Nasal cavity respiratory epithelium epithelial cell of viscerocranial mucosa (primary cell): ENCODE results near the gene NUS1. TPM values are rescaled to one million over a fixed set of nuclear protein-coding genes. Genes with fewer than 3 reads are reported as not detected.

Experiments used
- total RNA-seq: library from RNA; depleted of rRNA; stranded (reverse); fragments of >200 nt; gene quantifications from 2 replicates; pipeline ENCODE4 v1.2.3, GENCODE V29; 2014

NUS1 gene
- 36.5 and 39.0 TPM in 2 replicates for total RNA-seq

DNA sequence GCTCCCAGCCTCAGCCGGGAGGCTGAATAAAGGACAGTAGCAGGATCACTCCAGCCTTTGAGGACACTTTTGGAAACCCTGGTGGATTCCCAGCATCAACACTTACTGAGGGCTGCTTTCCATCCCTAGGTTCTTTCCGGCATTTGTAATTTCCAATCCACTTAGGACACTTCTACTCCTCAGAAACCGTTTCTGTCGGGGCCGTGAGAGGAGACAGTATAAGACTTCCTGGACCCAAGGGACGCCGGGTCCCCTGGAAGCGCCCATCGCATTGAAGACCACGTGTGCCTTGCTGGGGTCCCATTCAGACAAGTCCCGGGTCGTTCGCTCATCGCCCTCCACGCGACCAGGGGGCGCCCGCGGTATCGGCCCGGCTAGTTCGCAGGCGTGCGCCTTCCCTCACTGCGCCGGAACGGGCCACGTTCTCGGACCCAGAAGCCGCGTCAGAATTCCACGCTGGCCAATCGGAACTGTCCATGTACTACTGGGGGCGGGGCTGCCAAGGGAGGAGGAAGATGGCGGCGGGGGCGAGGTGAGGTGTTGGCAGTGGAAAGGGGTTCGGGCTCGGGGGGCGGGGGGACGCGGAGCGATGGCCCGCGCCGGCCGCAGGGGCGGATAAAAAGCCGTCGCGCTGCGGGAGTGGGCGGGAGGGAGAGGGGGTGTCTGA, at the start of gene NUS1:
Gene NUS1, plus strand, starts transcription at position 479 of the 667 bp plus-strand sequence. CDS start 202 bp downstream, outside the sequence.

Other genes with a start within 250 kb of the NUS1 start
- under 0.01 and 0.57 TPM in 2 replicates for gene ROS1, start 249.5 kb upstream of the NUS1 start, total RNA-seq
- gene DCBLD1, start 192.8 kb upstream of the NUS1 start, total RNA-seq: 33.8 and 80.2 TPM in 2 replicates
- 46.5 and 80.9 TPM in 2 replicates for gene GOPC, start 73.0 kb upstream of the NUS1 start, total RNA-seq
- under 0.01 TPM in 1 of 2 replicates, not detected in the other for gene SLC35F1, start 231.8 kb downstream of the NUS1 start, total RNA-seq